OCI-LY1 (cell line): ENCODE results near the gene GRID2.

Source experiments
- CTCF ChIP-seq: fragments of 200-600 bp; sonication (generic), shearing (Covaris generic); IDR thresholded peaks from 2 replicates; pipeline ENCODE4 v1.5.1; 2017; ENCODE audit warnings: mild to moderate bottlenecking, antibody characterized with exemption, low read length, moderate library complexity, mixed read lengths
- EZH2 ChIP-seq: fragments of 200-600 bp; sonication (generic), shearing (Covaris generic); IDR thresholded peaks from 2 replicates; pipeline ENCODE4 v1.8.0; 2017; ENCODE audit warnings: borderline replicate concordance, mixed run types, mild to moderate bottlenecking, antibody characterized with exemption, low read length, moderate library complexity, mixed read lengths

- TF ChIP-seq CTCF = no peak
- no peak for TF ChIP-seq EZH2
Observed at GRCh38 chr4:92551616-92552015, 247.8 kb downstream of the GRID2 start.
